Heart left ventricle (tissue), 16 donors: ENCODE measurements around the gene BIRC7. TPM values are rescaled to one million over a fixed set of nuclear protein-coding genes. Genes with fewer than 3 reads are reported as not detected.

ENCODE experiments used
- ATAC-seq, 4 donors: fragments of 200-7000 bp; cut with Tn5 transposase; one replicate each; pipeline ENCODE4 v1.9.1; 2020 to 2022; ENCODE audit warnings: moderate library complexity in 4 of 4, mild to moderate bottlenecking in 3 of 4, moderate number of reproducible peaks in 1 of 4
- DNase-seq, 5 donors: peaks; one replicate each; pipeline ENCODE4 v3.0.0-alpha.2; 2020
- H3K27ac ChIP-seq, 12 donors: fragments of 200-600 bp; sonication (generic) in 4 of 12; one replicate each; pipeline versions ENCODE4 v1.5.0 to v1.8.0; 2016 to 2022; ENCODE audit warnings: mild to moderate bottlenecking in 2 of 12
- H3K27me3 ChIP-seq, 9 donors: fragments of 200-600 bp; sonication (generic) in 2 of 9; one replicate each; pipeline versions ENCODE4 v1.5.1 to v1.8.0; 2016 to 2022; ENCODE audit warnings: mild to moderate bottlenecking in 3 of 9
- H3K36me3 ChIP-seq, 9 donors: fragments of 200-600 bp; sonication (generic) in 2 of 9; one replicate each; pipeline versions ENCODE4 v1.5.0 to v1.8.0; 2018 to 2022; ENCODE audit warnings: mild to moderate bottlenecking in 2 of 9
- H3K4me1 ChIP-seq, 12 donors: fragments of 200-600 bp; sonication (generic) in 4 of 12; one replicate each; pipeline versions ENCODE4 v1.5.0 to v1.8.0; 2016 to 2022; ENCODE audit warnings: mild to moderate bottlenecking in 3 of 12
- H3K4me3 ChIP-seq, 12 donors: fragments of 200-600 bp; sonication (generic) in 4 of 12; one replicate each; pipeline versions ENCODE4 v1.5.0 to v1.8.0; 2017 to 2022; ENCODE audit warnings: mild to moderate bottlenecking in 9 of 12, moderate library complexity in 4 of 12
- H3K9me3 ChIP-seq, 12 donors: fragments of 200-600 bp; sonication (generic) in 4 of 12; one replicate each; pipeline versions ENCODE4 v1.5.0 to v1.8.0; 2016 to 2022; ENCODE audit warnings: mild to moderate bottlenecking in 1 of 12
- CTCF ChIP-seq, 12 donors: fragments of 200-600 bp; sonication (generic) in 4 of 12; IDR thresholded peaks; one replicate each; pipeline versions ENCODE4 v1.5.0 to v1.8.0; 2018 to 2022; ENCODE audit warnings: antibody characterized with exemption in 12 of 12, mild to moderate bottlenecking in 5 of 12
- POLR2A ChIP-seq, 2 donors: fragments of 450-650 bp; IDR thresholded peaks; one replicate each; pipeline ENCODE4 v1.6.1; 2017; ENCODE audit warnings: antibody characterized with exemption in 2 of 2, mild to moderate bottlenecking in 2 of 2, moderate library complexity in 2 of 2
- WGBS, 4 donors: extraction: QIAGEN DNeasy Blood & Tissue Kit in 2 of 4; methylation state at CpG; one replicate each; pipeline versions ENCODE4 v1.1.5 to v1.1.7; 2013 to 2018; 5-methylcytosine and 5-hydroxymethylcytosine counted together
- intact Hi-C, 10 donors: fragments of 100-400 bp; cut with DNase I; formaldehyde crosslinking; loops; one replicate each; pipeline versions ENCODE4 v1.11.1 to v1.14.2; 2022
- polyA plus RNA-seq, 2 donors: library from polyadenylated mRNA; stranded (reverse); fragments of 200-250 nt; gene quantifications; one replicate each; pipeline ENCODE4 v1.2.3, GENCODE V29; 2013
- total RNA-seq, 9 donors: library from RNA; depleted of rRNA in 2 of 9; stranded (reverse); fragments of >200 nt in 2 of 9; fragmentation: NEBNext Ultra II Directional in 3 of 9; extraction: Animal tissue kit (Norgen Biotek cat#: 25700) in 3 of 9; gene quantifications; one replicate each; pipeline versions ENCODE4 v1.1.0 to v1.2.4, GENCODE V29; 2016 to 2023
- donor health status: ischemic (EF 13 %, LVEDD 7.1; RV severe dilation, severe dysfunction).
- donor health status: healthy with polysubstance abuse.
- donor health status: DM: no; HTN: yes; CAD: no.
- donor health status: DM: no; HTN: no; CAD: no.
- donor health status: ischemic (EF 25% LVEDD 6.9; RV normal size, moderate dysfunction).
- donor health status: ischemic (EF 25% LVEDD 5.7; RV mildly dilated, moderate dysfunction).
- donor health status: healthy.
- donor health status: DM: yes; HTN: yes; CAD: no.
- donor health status: ischemic (EF 35%, LVEDD 5.7; RV mildly dilated, moderate dysfunction).
- donor health status: nonischemic (EF 11% LVEDD 7.7; RV severe dilation, severe dysfunction).
- donor health status: DM: yes; HTN: yes; CAD: no.
- donor health status: PGD.
- donor health status: ischemic (EF 29% LVEDD 5.4; RV normal size, mild dysfunction).
- donor health status: nonischemic (EF 23%, LVEDD 6.1; RV moderate dilation, normal function).

BIRC7 gene
- total and polyA plus RNA-seq, 11 donors = 0.20 to 5.6 (median 0.50) TPM; not detected in 5

GRCh38 chr20:63241272-63241671 lies 5.6 kb downstream of the BIRC7 start:
- Histone ChIP-seq H3K27ac (no peak overlapping the region), H3K9me3 (no peaks in the 10 kb centered on the region), H3K36me3 (no peaks in the 10 kb centered on the region), H3K27me3 (peaks cover 0 to 22% (median 4%) of the 10 kb centered on the region in 9 donors), H3K4me1 (no peaks in the 10 kb centered on the region), H3K4me3 (no peak overlapping the region)
- WGBS, 4 donors = 40 to 59% (median 47%) methylated on average over 10 to 11 of the region's 11 CpGs
- ATAC-seq (no peak), DNase-seq (no peak)
- TF ChIP-seq CTCF (IDR thresholded peaks at IDR 0.05) (no peak), POLR2A (IDR thresholded peaks at IDR 0.05) (no peak)
- intact Hi-C loops = no loop called here

GRCh38 chr20:63242736-63243135 lies 7.0 kb downstream of the BIRC7 start:
- no peak for TF ChIP-seq POLR2A (IDR thresholded peaks at IDR 0.05)
- no peak for TF ChIP-seq CTCF (IDR thresholded peaks at IDR 0.05)
- DNase-seq (no peak), ATAC-seq (no peak)
- WGBS, 4 donors = 87 to 90% (median 88%) methylated on average over 14 to 21 of the region's 21 CpGs
- Histone ChIP-seq H3K27me3 (peaks cover under 1 to 37% (median 14%) of the 10 kb centered on the region in 9 donors), H3K27ac (no peak overlapping the region), H3K36me3 (no peaks in the 10 kb centered on the region), H3K4me3 (no peak overlapping the region), H3K4me1 (no peaks in the 10 kb centered on the region), H3K9me3 (no peaks in the 10 kb centered on the region)
- intact Hi-C loops = no loop called here

GRCh38 chr20:63243604-63244247 lies 8.0 kb downstream of the BIRC7 start:
- intact Hi-C loops = no loop called here
- Histone ChIP-seq H3K27ac (no peak overlapping the region), H3K9me3 (no peaks in the 10 kb centered on the region), H3K4me1 (no peaks in the 10 kb centered on the region), H3K27me3 (peaks cover 7 to 46% (median 19%) of the 10 kb centered on the region in 9 donors), H3K36me3 (no peaks in the 10 kb centered on the region), H3K4me3 (no peak overlapping the region)
- TF ChIP-seq CTCF (IDR thresholded peaks at IDR 0.05) (no peak), POLR2A (IDR thresholded peaks at IDR 0.05) (no peak)
- DNase-seq (no peak), ATAC-seq (no peak)
- 80 to 88% (median 80%) methylated on average over 19 to 25 of the region's 25 CpGs for WGBS, 4 donors

- H3K4me1 ChIP-seq = no peaks in the 10 kb centered on the region
- H3K36me3 ChIP-seq = no peaks in the 10 kb centered on the region
- WGBS, 4 donors = 85 to 91% (median 88%) methylated on average over 7 to 10 of the region's 10 CpGs
- TF ChIP-seq CTCF (IDR thresholded peaks at IDR 0.05) (no peak), POLR2A (IDR thresholded peaks at IDR 0.05) (no peak)
- ATAC-seq (no peak), DNase-seq (no peak)
- H3K4me3 ChIP-seq = no peak overlapping the region
- H3K27ac ChIP-seq = no peak overlapping the region
- peaks cover 7 to 54% (median 22%) of the 10 kb centered on the region in 9 donors for H3K27me3 ChIP-seq
- intact Hi-C loops = no loop called here
- no peaks in the 10 kb centered on the region for H3K9me3 ChIP-seq
Measured at GRCh38 chr20:63244468-63244867, 8.8 kb downstream of the BIRC7 start.
